Suprapubic skin (tissue), 4 donors: ENCODE results near the gene KCTD17.
A peak's percentile ranks its signal among the peaks of the same experiment; 100 is the strongest.

Experiments
- EP300 ChIP-seq: sonication (generic); formaldehyde crosslinking; IDR thresholded peaks from one replicate; pipeline ENCODE4 v1.6.1; 2017; ENCODE audit warnings: antibody characterized with exemption
- POLR2A ChIP-seq, 2 donors: fragments of 450-650 bp; IDR thresholded peaks; one replicate each; pipeline ENCODE4 v1.6.1; 2017; ENCODE audit warnings: antibody characterized with exemption in 2 of 2, mild to moderate bottlenecking in 2 of 2, moderate library complexity in 2 of 2
- POLR2AphosphoS5 ChIP-seq, 3 donors: sonication (generic); formaldehyde crosslinking; IDR thresholded peaks; one replicate each; pipeline ENCODE4 v1.6.1; 2017; ENCODE audit warnings: antibody characterized with exemption in 3 of 3
- TF ChIP-seq, protein P1 (sequence below), 2 donors: fragments of 200-600 bp in 1 of 2; fragments of 450-650 bp in 1 of 2; sonication (generic) in 1 of 2; IDR thresholded peaks; one replicate each; pipeline ENCODE4 v1.5.1; 2016 to 2019; ENCODE audit warnings: antibody characterized with exemption in 2 of 2, mild to moderate bottlenecking in 1 of 2, moderate library complexity in 1 of 2

DNA sequence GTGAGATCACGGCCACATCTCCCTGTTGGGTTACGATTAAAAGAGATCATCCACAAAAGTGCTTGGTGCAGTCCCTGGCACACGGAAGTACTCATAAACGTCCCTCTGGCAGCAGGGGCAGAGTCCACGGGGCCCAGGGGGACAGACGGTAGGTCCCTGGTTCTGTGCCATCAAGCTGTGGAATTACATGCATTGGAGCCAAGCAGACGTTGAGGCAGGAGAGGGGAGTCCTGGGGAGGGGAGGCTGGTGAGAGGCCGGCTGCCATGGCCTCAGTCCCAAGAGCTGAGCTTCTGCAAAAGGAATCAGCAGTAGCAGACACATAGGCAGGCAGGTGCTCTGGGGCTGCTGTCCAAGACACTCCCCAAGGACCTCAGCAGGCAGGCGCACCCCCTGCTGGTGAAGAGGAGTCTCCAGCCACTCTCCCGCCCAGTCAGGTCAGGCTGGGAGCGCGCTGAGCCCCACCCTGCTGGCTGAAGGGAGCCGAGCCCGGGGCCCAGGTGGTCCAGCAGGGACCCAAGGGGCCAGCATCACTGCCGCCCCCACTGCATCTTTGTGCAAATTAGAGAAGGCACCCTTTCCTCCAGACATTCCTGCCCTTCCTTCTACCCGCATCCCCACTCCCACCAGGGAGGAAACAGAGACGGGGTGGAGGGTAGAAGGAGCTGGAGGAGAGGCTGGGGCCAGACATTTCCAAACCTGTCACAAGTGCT is 7.6 kb upstream of the KCTD17 start:
- TF ChIP-seq EP300 (no peak), POLR2A (IDR thresholded peaks at IDR 0.05) (no peak), POLR2AphosphoS5 (IDR thresholded peaks at IDR 0.05) (no peak)
- TF ChIP-seq, protein P1, sequence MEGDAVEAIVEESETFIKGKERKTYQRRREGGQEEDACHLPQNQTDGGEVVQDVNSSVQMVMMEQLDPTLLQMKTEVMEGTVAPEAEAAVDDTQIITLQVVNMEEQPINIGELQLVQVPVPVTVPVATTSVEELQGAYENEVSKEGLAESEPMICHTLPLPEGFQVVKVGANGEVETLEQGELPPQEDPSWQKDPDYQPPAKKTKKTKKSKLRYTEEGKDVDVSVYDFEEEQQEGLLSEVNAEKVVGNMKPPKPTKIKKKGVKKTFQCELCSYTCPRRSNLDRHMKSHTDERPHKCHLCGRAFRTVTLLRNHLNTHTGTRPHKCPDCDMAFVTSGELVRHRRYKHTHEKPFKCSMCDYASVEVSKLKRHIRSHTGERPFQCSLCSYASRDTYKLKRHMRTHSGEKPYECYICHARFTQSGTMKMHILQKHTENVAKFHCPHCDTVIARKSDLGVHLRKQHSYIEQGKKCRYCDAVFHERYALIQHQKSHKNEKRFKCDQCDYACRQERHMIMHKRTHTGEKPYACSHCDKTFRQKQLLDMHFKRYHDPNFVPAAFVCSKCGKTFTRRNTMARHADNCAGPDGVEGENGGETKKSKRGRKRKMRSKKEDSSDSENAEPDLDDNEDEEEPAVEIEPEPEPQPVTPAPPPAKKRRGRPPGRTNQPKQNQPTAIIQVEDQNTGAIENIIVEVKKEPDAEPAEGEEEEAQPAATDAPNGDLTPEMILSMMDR (IDR thresholded peaks at IDR 0.05) = peak; percentile 24 to 71
